ENCODE measurements around the gene CELF2.

- no peak for TF ChIP-seq CTCF (conservative IDR thresholded peaks at IDR 0.05)
- TF ChIP-seq ZFX (IDR thresholded peaks at IDR 0.05), result no peak
Observed at GRCh38 chr10:11381023-11381422, 363.4 kb downstream of the CELF2 start.
